Measurements from ENCODE around the gene OR51B2.
"Not testable (repeated sequence)": the region's sequence is repeated elsewhere in the genome, so short reads cannot be mapped to it uniquely, and the experiment has no call there.

The OR51B2 gene

DNA sequence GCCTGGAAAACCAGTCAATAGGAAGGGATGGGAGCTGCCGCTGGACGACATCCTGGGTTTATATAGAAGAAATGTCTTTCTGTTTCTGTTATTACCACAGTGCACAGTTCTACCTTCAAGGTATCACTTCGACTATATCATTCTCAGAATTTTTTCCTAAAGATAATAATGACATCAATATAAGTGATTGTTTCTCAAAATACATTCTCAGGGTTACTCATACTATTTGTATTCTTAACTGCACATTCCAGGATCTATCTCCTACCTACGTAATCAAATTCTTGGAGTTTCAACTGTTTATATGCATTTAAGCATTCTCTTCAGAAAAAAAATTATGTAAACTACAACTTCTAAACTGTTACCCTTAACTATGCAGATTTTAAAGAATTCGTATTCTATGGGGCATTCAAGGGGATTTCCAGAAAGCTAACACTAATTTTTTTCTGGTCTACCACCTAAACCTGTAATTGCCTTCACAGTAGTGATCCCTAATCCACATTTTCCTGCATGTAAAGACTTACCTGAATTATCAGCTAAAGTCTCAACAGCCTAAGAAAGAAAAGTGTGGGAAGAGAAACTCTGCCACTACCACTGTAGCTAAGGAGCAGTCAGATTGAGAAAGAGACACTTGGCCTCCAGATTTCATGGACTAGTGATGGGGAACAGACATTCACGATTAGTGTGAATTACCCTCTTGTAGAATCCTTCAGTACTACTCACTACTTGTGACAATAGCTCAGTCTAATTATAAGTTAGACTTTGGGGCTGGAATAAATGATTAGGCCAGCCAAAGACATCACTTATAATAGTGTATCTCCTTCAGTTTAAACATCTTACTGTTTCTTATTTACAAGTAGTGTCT is 19.6 kb upstream of the OR51B2 start, which contains the start of gene OR51B5:
TSS of gene OR51B5 (minus strand) at position 51 of the 862 bp plus-strand sequence. CDS start at position 51, 0 bp downstream.
- Histone ChIP-seq H3K9ac (no peak within 1 kb of the TSS), H3K27me3 (ENCODE audit: control insufficient read depth, insufficient read depth, low read length) (no peaks in the 10 kb centered on the region), H3K79me2 (no peaks in the 10 kb centered on the region), H3K4me2 (ENCODE audit: low read length) (no peak within 1 kb of the TSS), H2AFZ (no peak within 1 kb of the TSS), H3K4me1 (no peaks in the 10 kb centered on the region), H3K27ac (no peak within 1 kb of the TSS), H3K4me3 (ENCODE audit: low read depth, low read length) (no peak within 1 kb of the TSS), H3K36me3 (ENCODE audit: control insufficient read depth, insufficient read depth, low read length) (no peaks in the 10 kb centered on the region), H3K9me3 (ENCODE audit: control insufficient read depth, low read length) (no peaks in the 10 kb centered on the region)
- TF ChIP-seq, protein P1, sequence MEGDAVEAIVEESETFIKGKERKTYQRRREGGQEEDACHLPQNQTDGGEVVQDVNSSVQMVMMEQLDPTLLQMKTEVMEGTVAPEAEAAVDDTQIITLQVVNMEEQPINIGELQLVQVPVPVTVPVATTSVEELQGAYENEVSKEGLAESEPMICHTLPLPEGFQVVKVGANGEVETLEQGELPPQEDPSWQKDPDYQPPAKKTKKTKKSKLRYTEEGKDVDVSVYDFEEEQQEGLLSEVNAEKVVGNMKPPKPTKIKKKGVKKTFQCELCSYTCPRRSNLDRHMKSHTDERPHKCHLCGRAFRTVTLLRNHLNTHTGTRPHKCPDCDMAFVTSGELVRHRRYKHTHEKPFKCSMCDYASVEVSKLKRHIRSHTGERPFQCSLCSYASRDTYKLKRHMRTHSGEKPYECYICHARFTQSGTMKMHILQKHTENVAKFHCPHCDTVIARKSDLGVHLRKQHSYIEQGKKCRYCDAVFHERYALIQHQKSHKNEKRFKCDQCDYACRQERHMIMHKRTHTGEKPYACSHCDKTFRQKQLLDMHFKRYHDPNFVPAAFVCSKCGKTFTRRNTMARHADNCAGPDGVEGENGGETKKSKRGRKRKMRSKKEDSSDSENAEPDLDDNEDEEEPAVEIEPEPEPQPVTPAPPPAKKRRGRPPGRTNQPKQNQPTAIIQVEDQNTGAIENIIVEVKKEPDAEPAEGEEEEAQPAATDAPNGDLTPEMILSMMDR (IDR thresholded peaks at IDR 0.05), result no peak

DNA sequence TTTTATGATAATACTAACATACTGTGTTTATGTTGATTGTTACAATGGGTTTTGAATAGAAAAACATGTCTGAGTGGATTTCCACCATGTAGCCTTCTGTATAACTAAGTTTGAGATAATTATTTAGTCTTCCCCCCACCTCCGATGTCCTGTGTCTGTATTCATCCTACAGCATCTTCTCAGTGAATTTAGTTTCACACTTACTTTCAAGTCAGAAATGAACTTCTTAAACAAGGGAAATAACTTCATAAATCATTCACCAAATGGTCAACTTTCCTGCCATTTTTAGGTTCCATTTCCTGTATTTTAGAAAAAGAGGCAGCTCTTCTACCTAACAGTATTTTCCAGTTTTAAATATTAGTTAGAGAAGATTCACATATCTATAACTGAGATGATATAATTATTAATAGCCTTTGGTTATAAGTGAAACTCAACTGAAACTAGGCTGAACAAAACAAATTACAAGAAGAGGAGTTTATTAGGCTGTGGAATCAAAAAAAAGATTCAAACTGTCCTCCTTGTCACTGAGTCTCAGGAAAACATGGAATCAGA is 15.8 kb upstream of the OR51B2 start:
- H3K9me3 ChIP-seq (ENCODE audit: control insufficient read depth, low read length), result no peaks in the 10 kb centered on the region
- no peaks in the 10 kb centered on the region for H3K79me2 ChIP-seq
- TF ChIP-seq, protein P1 (IDR thresholded peaks at IDR 0.05), result no peak
- no peak overlapping the region for H3K4me2 ChIP-seq (ENCODE audit: low read length)
- no peak overlapping the region for H3K4me3 ChIP-seq (ENCODE audit: low read depth, low read length)
- H3K36me3 ChIP-seq (ENCODE audit: control insufficient read depth, insufficient read depth, low read length), result no peaks in the 10 kb centered on the region
- no peaks in the 10 kb centered on the region for H3K4me1 ChIP-seq
- H3K9ac ChIP-seq, result no peak overlapping the region
- no peak overlapping the region for H3K27ac ChIP-seq
- H2AFZ ChIP-seq, result no peak overlapping the region
- H3K27me3 ChIP-seq (ENCODE audit: control insufficient read depth, insufficient read depth, low read length), result no peaks in the 10 kb centered on the region

DNA sequence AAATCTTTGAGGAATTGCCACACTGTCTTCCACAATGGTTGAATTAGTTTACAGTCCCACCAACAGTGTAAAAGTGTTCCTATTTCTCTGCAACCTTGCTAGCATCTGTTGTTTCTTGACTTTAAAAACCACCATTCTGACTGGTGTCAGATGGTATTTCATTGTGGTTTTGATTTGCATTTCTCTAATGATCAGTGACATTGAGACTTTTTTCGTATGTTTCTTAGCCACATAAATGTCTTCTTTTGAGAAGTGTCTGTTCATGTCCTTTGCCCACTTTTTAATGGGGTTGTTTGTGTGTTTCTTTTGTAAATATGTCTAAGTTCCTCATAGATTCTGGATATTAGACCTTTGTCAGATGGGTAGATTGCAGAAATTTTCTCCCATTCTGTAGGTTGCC is 13.2 kb upstream of the OR51B2 start:
- H3K4me2 ChIP-seq (ENCODE audit: low read length); H3K9ac ChIP-seq; H2AFZ ChIP-seq; H3K4me1 ChIP-seq; H3K27me3 ChIP-seq (ENCODE audit: control insufficient read depth, insufficient read depth, low read length); H3K27ac ChIP-seq; H3K4me3 ChIP-seq (ENCODE audit: low read depth, low read length); H3K9me3 ChIP-seq (ENCODE audit: control insufficient read depth, low read length); H3K36me3 ChIP-seq (ENCODE audit: control insufficient read depth, insufficient read depth, low read length); H3K79me2 ChIP-seq: not testable (repeated sequence)

DNA sequence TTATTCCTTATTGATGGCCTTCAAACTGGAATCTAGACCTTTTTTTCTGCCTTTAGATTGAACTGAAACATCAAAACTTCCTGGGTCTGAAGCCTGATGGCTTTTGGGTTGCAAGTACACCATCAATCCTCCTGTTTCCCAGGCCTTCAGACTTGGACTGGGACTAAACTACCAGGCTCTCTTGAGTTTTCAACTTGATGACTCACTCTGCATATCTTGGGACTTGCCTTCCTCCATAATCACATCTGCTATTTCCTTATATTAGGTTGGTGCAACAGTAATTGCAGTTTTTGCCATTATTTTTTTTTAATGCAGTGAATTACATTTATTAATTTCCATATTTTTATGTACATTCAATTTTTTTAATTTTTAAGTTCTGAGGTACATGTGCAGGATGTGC is 12.2 kb upstream of the OR51B2 start:
- H3K36me3 ChIP-seq (ENCODE audit: control insufficient read depth, insufficient read depth, low read length), result no peaks in the 10 kb centered on the region
- H3K4me3 ChIP-seq (ENCODE audit: low read depth, low read length), result no peak overlapping the region
- no peak overlapping the region for H3K9ac ChIP-seq
- H3K27me3 ChIP-seq (ENCODE audit: control insufficient read depth, insufficient read depth, low read length), result no peaks in the 10 kb centered on the region
- H3K4me2 ChIP-seq (ENCODE audit: low read length), result no peak overlapping the region
- H3K27ac ChIP-seq, result no peak overlapping the region
- TF ChIP-seq, protein P1 (IDR thresholded peaks at IDR 0.05), result no peak
- no peak overlapping the region for H2AFZ ChIP-seq
- H3K4me1 ChIP-seq, result no peaks in the 10 kb centered on the region
- H3K79me2 ChIP-seq, result no peaks in the 10 kb centered on the region
- H3K9me3 ChIP-seq (ENCODE audit: control insufficient read depth, low read length), result no peaks in the 10 kb centered on the region

DNA sequence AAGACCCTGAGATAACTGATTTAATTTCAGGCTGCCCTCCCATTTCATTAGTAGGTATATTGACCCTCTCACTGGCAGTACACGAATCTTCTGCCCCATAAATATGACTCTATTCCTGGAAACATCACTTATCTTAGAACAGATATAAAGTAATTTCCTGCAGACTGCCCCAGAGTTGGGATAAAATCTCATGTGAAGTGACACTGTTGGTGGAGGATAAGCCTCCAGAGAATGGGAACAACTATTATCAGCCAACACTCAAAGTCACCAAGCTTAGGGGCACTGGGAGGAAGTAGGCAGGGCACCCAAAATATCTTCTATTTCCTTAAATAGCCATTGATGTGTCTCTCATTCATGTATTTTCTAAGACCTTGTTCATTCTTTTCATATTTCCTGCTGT is 11.1 kb upstream of the OR51B2 start:
- no peaks in the 10 kb centered on the region for H3K27me3 ChIP-seq (ENCODE audit: control insufficient read depth, insufficient read depth, low read length)
- no peaks in the 10 kb centered on the region for H3K36me3 ChIP-seq (ENCODE audit: control insufficient read depth, insufficient read depth, low read length)
- TF ChIP-seq, protein P1 (IDR thresholded peaks at IDR 0.05), result no peak
- H3K4me2 ChIP-seq (ENCODE audit: low read length), result no peak overlapping the region
- no peak overlapping the region for H3K27ac ChIP-seq
- no peaks in the 10 kb centered on the region for H3K9me3 ChIP-seq (ENCODE audit: control insufficient read depth, low read length)
- no peak overlapping the region for H3K9ac ChIP-seq
- no peaks in the 10 kb centered on the region for H3K4me1 ChIP-seq
- no peak overlapping the region for H3K4me3 ChIP-seq (ENCODE audit: low read depth, low read length)
- no peak overlapping the region for H2AFZ ChIP-seq
- no peaks in the 10 kb centered on the region for H3K79me2 ChIP-seq

Measured in parathyroid adenoma (tissue), 2 donors.